Measurements from ENCODE around the gene STK10. TPM values are rescaled to one million over a fixed set of nuclear protein-coding genes. Genes with fewer than 3 reads are reported as not detected.
A peak's percentile ranks its signal among the peaks of the same experiment; 100 is the strongest.
"Not testable (repeated sequence)": the region's sequence is repeated elsewhere in the genome, so short reads cannot be mapped to it uniquely, and the experiment has no call there.

STK10 gene
- total RNA-seq, 1 donor: 27.1 TPM

DNA sequence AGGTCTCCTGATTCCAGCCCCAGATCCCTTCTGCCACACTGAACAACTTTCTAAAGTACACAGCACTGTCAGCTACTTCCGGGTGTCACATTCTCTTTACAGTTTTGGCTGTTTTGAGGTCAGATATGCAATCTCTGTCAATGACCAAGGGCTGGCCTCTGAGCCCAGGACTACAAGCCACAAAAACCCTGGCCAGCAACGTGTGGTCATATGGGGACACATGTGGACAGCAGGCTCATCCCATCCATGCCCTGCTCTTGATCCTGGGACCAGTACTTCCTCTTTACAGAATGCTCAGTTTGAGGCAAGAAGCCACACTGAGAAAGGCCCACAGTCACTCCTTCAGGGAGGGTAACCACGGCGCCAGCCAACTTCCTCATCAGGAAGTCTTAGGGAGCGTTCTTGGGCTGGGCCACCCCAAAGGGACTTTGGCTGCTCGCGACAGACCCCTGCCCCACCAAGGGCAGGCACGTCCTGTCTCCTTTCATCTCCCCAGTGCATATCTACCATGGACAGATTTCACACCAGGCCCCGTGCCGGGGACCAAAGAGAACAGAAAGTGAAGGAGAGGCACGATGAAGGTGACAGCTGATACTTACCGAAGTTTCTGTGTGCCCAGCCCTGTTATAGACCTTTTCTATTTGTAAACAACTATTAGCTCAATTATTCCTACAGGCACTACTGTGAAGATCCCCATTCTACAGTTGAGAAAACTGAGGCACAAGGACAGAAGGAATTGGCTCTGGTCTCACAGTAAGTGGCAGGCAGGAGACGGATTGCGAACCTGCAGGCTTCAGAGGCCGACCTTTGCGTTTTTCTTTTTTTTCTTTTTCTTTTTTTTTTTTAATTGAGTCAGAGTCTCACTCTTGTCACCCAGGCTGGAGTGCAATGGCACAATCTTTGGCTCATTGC, 37.3 kb downstream of the STK10 start:
- H3K27me3 ChIP-seq (ENCODE audit: insufficient read depth, low read length): no peaks in the 10 kb centered on the region
- no peak overlapping the region for H3K4me3 ChIP-seq (ENCODE audit: insufficient read depth, low read length)
- no peak for DNase-seq (ENCODE audit: insufficient read length, low spot score, missing footprints)
- H3K9me3 ChIP-seq (ENCODE audit: low read depth, low read length): no peaks in the 10 kb centered on the region
- H4K20me1 ChIP-seq (ENCODE audit: insufficient read depth, low read length): peaks cover 4% of the 10 kb centered on the region
- H3K4me1 ChIP-seq (ENCODE audit: insufficient read depth, low read length): peaks cover 7% of the 10 kb centered on the region
- H2AFZ ChIP-seq (ENCODE audit: low read length): peak overlapping the region; percentile 36
- H3K79me2 ChIP-seq (ENCODE audit: insufficient read depth, low read length): peaks cover 63% of the 10 kb centered on the region
- peak overlapping the region; percentile 34 for H3K4me2 ChIP-seq (ENCODE audit: insufficient read depth, low read length)
- TF ChIP-seq, protein P1, sequence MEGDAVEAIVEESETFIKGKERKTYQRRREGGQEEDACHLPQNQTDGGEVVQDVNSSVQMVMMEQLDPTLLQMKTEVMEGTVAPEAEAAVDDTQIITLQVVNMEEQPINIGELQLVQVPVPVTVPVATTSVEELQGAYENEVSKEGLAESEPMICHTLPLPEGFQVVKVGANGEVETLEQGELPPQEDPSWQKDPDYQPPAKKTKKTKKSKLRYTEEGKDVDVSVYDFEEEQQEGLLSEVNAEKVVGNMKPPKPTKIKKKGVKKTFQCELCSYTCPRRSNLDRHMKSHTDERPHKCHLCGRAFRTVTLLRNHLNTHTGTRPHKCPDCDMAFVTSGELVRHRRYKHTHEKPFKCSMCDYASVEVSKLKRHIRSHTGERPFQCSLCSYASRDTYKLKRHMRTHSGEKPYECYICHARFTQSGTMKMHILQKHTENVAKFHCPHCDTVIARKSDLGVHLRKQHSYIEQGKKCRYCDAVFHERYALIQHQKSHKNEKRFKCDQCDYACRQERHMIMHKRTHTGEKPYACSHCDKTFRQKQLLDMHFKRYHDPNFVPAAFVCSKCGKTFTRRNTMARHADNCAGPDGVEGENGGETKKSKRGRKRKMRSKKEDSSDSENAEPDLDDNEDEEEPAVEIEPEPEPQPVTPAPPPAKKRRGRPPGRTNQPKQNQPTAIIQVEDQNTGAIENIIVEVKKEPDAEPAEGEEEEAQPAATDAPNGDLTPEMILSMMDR (IDR thresholded peaks at IDR 0.05; ENCODE audit: extremely low read depth, low read depth, low read length): no peak
- peaks cover 13% of the 10 kb centered on the region for H3K36me3 ChIP-seq (ENCODE audit: insufficient read depth, low read length)
- peak overlapping the region; percentile 50 for H3K27ac ChIP-seq (ENCODE audit: low read depth, low read length)

DNA sequence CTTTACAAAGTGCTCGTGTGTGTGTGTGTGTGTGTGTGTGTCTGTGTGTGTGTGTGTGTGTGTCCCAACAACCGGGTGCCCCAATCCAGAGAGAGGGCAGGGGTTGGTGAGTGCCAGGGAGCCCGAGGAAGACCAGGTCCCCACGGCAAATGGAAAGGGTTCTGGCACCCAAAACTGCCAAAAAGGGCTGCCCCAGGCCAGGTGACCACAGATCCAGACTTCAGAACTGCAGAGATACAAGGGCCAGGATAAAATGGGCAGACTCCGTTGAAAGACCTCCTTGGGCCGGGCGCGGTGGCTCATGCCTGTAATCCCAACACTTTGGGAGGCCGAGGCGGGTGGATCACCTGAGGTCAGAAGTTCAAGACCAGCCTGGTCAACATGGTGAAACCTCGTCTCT, 38.5 kb downstream of the STK10 start:
- not testable (repeated sequence) for H3K4me3 ChIP-seq (ENCODE audit: insufficient read depth, low read length); H3K27me3 ChIP-seq (ENCODE audit: insufficient read depth, low read length); DNase-seq (ENCODE audit: insufficient read length, low spot score, missing footprints); H3K4me2 ChIP-seq (ENCODE audit: insufficient read depth, low read length); H3K9me3 ChIP-seq (ENCODE audit: low read depth, low read length); H3K4me1 ChIP-seq (ENCODE audit: insufficient read depth, low read length); H2AFZ ChIP-seq (ENCODE audit: low read length)
- Histone ChIP-seq H3K79me2 (ENCODE audit: insufficient read depth, low read length) (peaks cover 72% of the 10 kb centered on the region), H3K27ac (ENCODE audit: low read depth, low read length) (peak overlapping the region; percentile 59), H4K20me1 (ENCODE audit: insufficient read depth, low read length) (peaks cover 15% of the 10 kb centered on the region), H3K36me3 (ENCODE audit: insufficient read depth, low read length) (peaks cover 10% of the 10 kb centered on the region)

DNA sequence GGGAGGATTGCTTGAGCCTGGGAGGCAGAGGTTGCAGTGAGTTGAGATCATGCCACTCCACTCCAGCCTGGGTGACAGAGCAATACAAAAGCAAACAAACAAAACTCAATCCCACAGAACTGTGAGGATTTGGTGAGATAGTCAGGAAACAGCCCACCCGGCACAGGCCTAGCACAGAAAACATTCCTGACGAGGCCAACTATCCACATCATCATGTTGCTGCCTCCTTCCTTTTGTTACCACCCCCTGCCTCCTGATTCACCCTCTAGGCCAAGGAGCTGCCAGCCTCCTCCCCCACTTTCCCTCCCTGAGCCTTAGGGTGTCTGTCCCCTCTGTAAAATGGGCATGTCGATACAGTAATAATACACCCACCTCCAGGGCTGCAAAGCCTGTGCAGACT, 39.0 kb downstream of the STK10 start:
- peaks cover 72% of the 10 kb centered on the region for H3K79me2 ChIP-seq (ENCODE audit: insufficient read depth, low read length)

DNA sequence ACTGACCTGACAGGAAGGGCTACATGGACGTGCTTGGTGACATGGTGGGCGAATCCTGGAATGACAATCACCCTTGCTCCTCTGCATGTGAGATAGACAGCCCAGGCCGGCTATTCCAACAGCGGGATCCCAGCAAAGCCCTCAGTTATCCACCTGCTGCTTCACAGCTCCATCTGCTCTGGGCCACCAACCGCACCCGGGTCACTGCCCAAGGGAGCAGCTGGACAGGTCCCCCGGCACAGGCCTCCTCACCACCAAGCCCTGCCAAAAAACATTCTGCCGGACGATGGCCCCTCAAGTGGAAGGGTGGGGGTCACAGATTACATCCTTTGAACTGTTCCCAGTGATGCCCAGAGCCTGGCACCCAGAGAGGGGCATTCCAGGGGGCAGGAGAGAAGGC, 39.6 kb downstream of the STK10 start:
- no peak for DNase-seq (ENCODE audit: insufficient read length, low spot score, missing footprints)
- Histone ChIP-seq H3K4me1 (ENCODE audit: insufficient read depth, low read length) (peaks cover 10% of the 10 kb centered on the region), H3K36me3 (ENCODE audit: insufficient read depth, low read length) (peaks cover 5% of the 10 kb centered on the region), H3K27me3 (ENCODE audit: insufficient read depth, low read length) (no peaks in the 10 kb centered on the region), H4K20me1 (ENCODE audit: insufficient read depth, low read length) (peaks cover 22% of the 10 kb centered on the region), H3K9me3 (ENCODE audit: low read depth, low read length) (no peaks in the 10 kb centered on the region), H3K4me3 (ENCODE audit: insufficient read depth, low read length) (no peak overlapping the region), H3K4me2 (ENCODE audit: insufficient read depth, low read length) (no peak overlapping the region), H3K27ac (ENCODE audit: low read depth, low read length) (peak overlapping the region; percentile 59), H3K79me2 (ENCODE audit: insufficient read depth, low read length) (peaks cover 73% of the 10 kb centered on the region), H2AFZ (ENCODE audit: low read length) (no peak overlapping the region)
- TF ChIP-seq, protein P1 (IDR thresholded peaks at IDR 0.05; ENCODE audit: extremely low read depth, low read depth, low read length): no peak

More for the DNA sequence above, 39.0 kb downstream of the STK10 start:
- Histone ChIP-seq H3K36me3 (ENCODE audit: insufficient read depth, low read length) (peaks cover 8% of the 10 kb centered on the region), H3K4me1 (ENCODE audit: insufficient read depth, low read length) (peaks cover 10% of the 10 kb centered on the region), H3K27me3 (ENCODE audit: insufficient read depth, low read length) (no peaks in the 10 kb centered on the region), H2AFZ (ENCODE audit: low read length) (no peak overlapping the region), H3K9me3 (ENCODE audit: low read depth, low read length) (no peaks in the 10 kb centered on the region), H3K4me2 (ENCODE audit: insufficient read depth, low read length) (no peak overlapping the region), H3K27ac (ENCODE audit: low read depth, low read length) (peak overlapping the region; percentile 59), H4K20me1 (ENCODE audit: insufficient read depth, low read length) (peaks cover 19% of the 10 kb centered on the region), H3K4me3 (ENCODE audit: insufficient read depth, low read length) (no peak overlapping the region)
- TF ChIP-seq, protein P1 (IDR thresholded peaks at IDR 0.05; ENCODE audit: extremely low read depth, low read depth, low read length): no peak
- DNase-seq (ENCODE audit: insufficient read length, low spot score, missing footprints): peak; percentile 96
